GM12878 (cell line): ENCODE data around the gene SETBP1. TPM values are rescaled to one million over a fixed set of nuclear protein-coding genes. Genes with fewer than 3 reads are reported as not detected.

ENCODE experiments used
- ATAC-seq: fragments of 200-7000 bp; cut with Tn5 transposase; 3 replicates; pipeline ENCODE4 v1.9.1; 2020; ENCODE audit warnings: mild to moderate bottlenecking, moderate library complexity
- BruUV-seq: library from RNA; stranded (reverse); fragments of 400-500 nt; replicated peaks from 2 replicates; lab custom pipeline; 2021; lab: Mats Ljungman, UMichigan
- CTCF ChIA-PET: fragments of 300-600 bp; sonication (Branson Sonifier 250); formaldehyde crosslinking; extraction: SDS; loops from one replicate; lab custom pipeline; 2021; ENCODE audit warnings: inconsistent platforms; lab: Yijun Ruan, JAX
- POLR2A ChIA-PET: fragments of 350-600 bp; formaldehyde crosslinking; extraction: SDS; loops from one replicate; lab custom pipeline; 2021; ENCODE audit warnings: inconsistent platforms; lab: Charles Lee
- RAD21 ChIA-PET: fragments of 300-600 bp; sonication (Branson Sonifier 250); formaldehyde crosslinking; loops from one replicate; lab custom pipeline; 2023; ENCODE audit warnings: antibody characterized with exemption; ENCODE audit not compliant: unreplicated experiment; lab: Charles Lee
- SMC1A ChIA-PET: fragments of 300-600 bp; sonication (Branson Sonifier 250); formaldehyde crosslinking; loops from one replicate; lab custom pipeline; 2023; ENCODE audit not compliant: unreplicated experiment, uncharacterized antibody; lab: Charles Lee
- DNase-seq: peaks from one replicate; pipeline ENCODE4 v3.0.0-alpha.2; 2011; ENCODE audit warnings: low read depth, low spot score
- FAIRE-seq: peaks from 3 replicates; lab custom pipeline; 2011; peaks lifted over from hg19 to GRCh38; lab: Jason Lieb, UNC
- H2AFZ ChIP-seq: 2 replicates; pipeline ENCODE4 v1.6.0; 2011; ENCODE audit warnings: low read depth, low read length, control low read depth; ENCODE audit not compliant: control insufficient read depth
- H3K27ac ChIP-seq: 2 replicates; pipeline ENCODE4 v1.5.1; 2011; ENCODE audit warnings: control low read depth; ENCODE audit not compliant: control insufficient read depth, insufficient read depth
- H3K27me3 ChIP-seq, 2 experiments: replicated peaks in 1 of 2; 2 replicates each; pipeline versions ENCODE4 v1.6.0 to v1.6.1; 2011; ENCODE audit warnings: low read length in 1 of 2; ENCODE audit not compliant: control insufficient read depth in 2 of 2, insufficient read depth in 2 of 2
- H3K36me3 ChIP-seq, 2 experiments: 2 replicates each; pipeline ENCODE4 v1.5.1; 2011; ENCODE audit warnings: low read length in 1 of 2; ENCODE audit not compliant: control insufficient read depth in 2 of 2, insufficient read depth in 2 of 2
- H3K4me1 ChIP-seq: 2 replicates; pipeline ENCODE4 v1.6.1; 2011; ENCODE audit warnings: mild to moderate bottlenecking, low read length, moderate library complexity, mixed read lengths; ENCODE audit not compliant: control insufficient read depth, insufficient read depth
- H3K4me2 ChIP-seq: 2 replicates; pipeline ENCODE4 v1.6.0; 2011; ENCODE audit warnings: control low read depth; ENCODE audit not compliant: control insufficient read depth, insufficient read depth
- H3K4me3 ChIP-seq: fragments of 200-600 bp; sonication (generic); 2 replicates; pipeline ENCODE4 v1.5.1; 2016
- H3K79me2 ChIP-seq: 2 replicates; pipeline ENCODE4 v1.6.0; 2011; ENCODE audit warnings: low read length; ENCODE audit not compliant: control insufficient read depth, insufficient read depth
- H3K9ac ChIP-seq: 2 replicates; pipeline ENCODE4 v1.8.0; 2011; ENCODE audit warnings: low read length, control low read depth, mixed read lengths; ENCODE audit not compliant: control insufficient read depth, insufficient read depth
- H3K9me3 ChIP-seq: replicated peaks from 3 replicates; pipeline ENCODE4 v1.5.1; 2011; ENCODE audit warnings: mild to moderate bottlenecking, low read length; ENCODE audit not compliant: control insufficient read depth, insufficient read depth
- H4K20me1 ChIP-seq: 2 replicates; pipeline ENCODE4 v1.6.0; 2011; ENCODE audit not compliant: control insufficient read depth, insufficient read depth
- HDGF ChIP-seq: fragments of 450-650 bp; IDR thresholded peaks from 2 replicates; pipeline ENCODE4 v1.6.1; 2016; ENCODE audit warnings: antibody characterized with exemption
- IKZF2 ChIP-seq, 2 experiments: fragments of 450-650 bp; IDR thresholded peaks; 2 replicates each; pipeline ENCODE4 v1.6.1; 2017; ENCODE audit warnings: mild to moderate bottlenecking in 2 of 2, moderate library complexity in 2 of 2
- LARP7 ChIP-seq: fragments of 450-650 bp; IDR thresholded peaks from 2 replicates; pipeline ENCODE4 v1.6.1; 2017; ENCODE audit warnings: mild to moderate bottlenecking
- NBN ChIP-seq: fragments of 450-650 bp; IDR thresholded peaks from 2 replicates; pipeline ENCODE4 v1.6.1; 2016
- NR2F1 ChIP-seq: fragments of 450-650 bp; conservative IDR thresholded peaks from 2 replicates; pipeline ENCODE4 v1.6.1; 2017; ENCODE audit warnings: mild to moderate bottlenecking
- RCOR1 ChIP-seq: conservative IDR thresholded peaks from 2 replicates; pipeline ENCODE4 v1.6.1; 2012; ENCODE audit warnings: low read depth, low read length, improper control_type of control experiment
- SUPT20H ChIP-seq: IDR thresholded peaks from 2 replicates; pipeline ENCODE4 v1.6.1; 2011; ENCODE audit warnings: low read depth, mild to moderate bottlenecking, low read length, moderate library complexity, borderline replicate concordance; ENCODE audit not compliant: control insufficient read depth
- TCF7 ChIP-seq: IDR thresholded peaks from 2 replicates; pipeline ENCODE4 v1.6.1; 2014; ENCODE audit warnings: antibody characterized with exemption, borderline replicate concordance
- WGBS: methylation state at CpG from one replicate; pipeline ENCODE4 v1.1.6; 2016; ENCODE audit warnings: low lambda C conversion rate; ENCODE audit not compliant: insufficient replicate concordance, insufficient coverage; ENCODE audit errors: missing lambda C conversion rate; 5-methylcytosine and 5-hydroxymethylcytosine counted together
- in situ Hi-C: fragments of 300-500 bp; cut with MboI; formaldehyde crosslinking; loops from 9 replicates; pipeline ENCODE4 v1.14.3; 2018; ENCODE audit warnings: mixed read lengths
- intact Hi-C: fragments of 100-400 bp; cut with micrococcal nuclease; formaldehyde crosslinking; loops from one replicate; pipeline ENCODE4 v1.14.2; 2022; ENCODE audit not compliant: unreplicated experiment
- polyA plus RNA-seq, 11 experiments: library from polyadenylated mRNA; depleted of rRNA in 4 of 11; unstranded in 6 of 11; stranded (reverse) in 5 of 11; fragments of >200 nt; fragmentation: Nextera tagmentation in 4 of 11; fragmentation: Illumina TruSeq in 1 of 11; extraction: Ambion mirVana in 4 of 11; extraction: Trizol in 1 of 11; gene quantifications; 1 replicate in 1 of 11; 2 replicates in 10 of 11; pipeline versions ENCODE4 v1.2.1 to v1.2.3, GENCODE V29; 2011 to 2016; ENCODE audit warnings: inconsistent platforms in 2 of 11, missing spikeins in 2 of 11, low read depth in 1 of 11
- total RNA-seq, 4 experiments: library from RNA; depleted of rRNA in 3 of 4; stranded (reverse); fragments of >200 nt in 3 of 4; fragmentation: Illumina TruSeq in 1 of 4; extraction: Trizol in 1 of 4; gene quantifications; 2 replicates each; pipeline versions ENCODE4 v1.2.1 to v1.2.3, GENCODE V29; 2013 to 2021

The SETBP1 gene
- total and polyA plus RNA-seq, 10 of the 15 experiments (the other 5 are each of a cell fraction or from before 2014, with no cell fraction given): 0.99 to 29.7 (median 8.3) TPM

DNA sequence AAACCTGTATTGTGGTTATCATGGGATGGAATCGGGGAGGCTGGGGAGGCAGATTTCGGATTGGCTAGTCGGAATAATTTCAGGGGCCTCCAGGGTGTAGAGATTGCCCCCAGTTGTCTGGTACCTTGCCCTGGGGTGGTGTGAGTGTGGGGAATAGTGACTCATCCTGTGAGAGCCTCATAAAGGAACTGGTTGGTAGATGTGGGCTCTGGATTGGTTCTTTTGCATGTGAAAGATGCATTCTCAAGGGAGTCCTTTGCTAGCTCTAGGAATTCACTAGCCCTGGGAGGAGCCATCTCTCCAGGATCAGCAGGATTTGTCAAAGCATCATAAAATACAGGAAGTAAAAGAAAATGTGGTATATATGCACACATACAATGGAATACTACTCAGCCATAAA is 331.6 kb downstream of the SETBP1 start:
- RAD21 ChIA-PET: no interaction called here
- TSS peak; percentile 30 for BruUV-seq

GRCh38 chr18:45014047-45014501 is 333.4 kb downstream of the SETBP1 start:
- Histone ChIP-seq H3K4me3 (no peak overlapping the region), H3K9me3 (no peaks in the 10 kb centered on the region), H3K36me3 (no peaks in the 10 kb centered on the region; a peak in 2 of 4 replicates), H3K27ac (no peak overlapping the region), H3K79me2 (no peaks in the 10 kb centered on the region), H3K27me3 (no peaks in the 10 kb centered on the region), H4K20me1 (no peaks in the 10 kb centered on the region), H3K4me1 (peaks cover 6% of the 10 kb centered on the region), H2AFZ (no peak overlapping the region), H3K9ac (no peak overlapping the region), H3K4me2 (no peak overlapping the region)
- WGBS: 56% methylated on average over 2 of the region's 2 CpGs
- no peak for FAIRE-seq
- RAD21 ChIA-PET: no interaction called here
- no TSS peak for BruUV-seq
- in situ Hi-C loops: loop anchor here (25.0 kb wide), 1 partner anchor 198 kb away; no protein-coding TSS in a partner anchor
- SMC1A ChIA-PET: interaction anchor here (0.6 to 1.4 kb wide), 2 partner anchors 9 to 129 kb away, joined by 3 read pairs; no protein-coding TSS in a partner anchor
- no peak for ATAC-seq
- TF ChIP-seq LARP7 (no peak), IKZF2 (IDR thresholded peaks at IDR 0.05) (no peak), NR2F1 (no peak), TCF7 (no peak), SUPT20H (no peak)
- POLR2A ChIA-PET: no interaction called here
- intact Hi-C loops: no loop called here
- no peak for DNase-seq
- CTCF ChIA-PET: no interaction called here

More for the DNA sequence above, 331.6 kb downstream of the SETBP1 start:
- Histone ChIP-seq H3K9me3 (no peaks in the 10 kb centered on the region), H4K20me1 (no peaks in the 10 kb centered on the region), H3K36me3 (no peaks in the 10 kb centered on the region; a peak in 2 of 4 replicates), H2AFZ (no peak overlapping the region), H3K4me3 (no peak overlapping the region), H3K9ac (no peak overlapping the region), H3K4me2 (no peak overlapping the region), H3K27ac (no peak overlapping the region), H3K27me3 (no peaks in the 10 kb centered on the region), H3K79me2 (no peaks in the 10 kb centered on the region), H3K4me1 (peaks cover 10% of the 10 kb centered on the region)
- no peak for ATAC-seq
- no peak for DNase-seq
- POLR2A ChIA-PET: no interaction called here
- TF ChIP-seq HDGF (no peak), RCOR1 (no peak), NBN (no peak)
- in situ Hi-C loops: loop anchor here (25.0 kb wide), 1 partner anchor 200 kb away; no protein-coding TSS in a partner anchor
- no peak for FAIRE-seq
- 82% methylated on average over 3 of the region's 3 CpGs for WGBS
- SMC1A ChIA-PET: interaction anchor here (0.6 kb wide), 1 partner anchor 11 kb away, joined by 3 read pairs; no protein-coding TSS in a partner anchor
- intact Hi-C loops: no loop called here
- CTCF ChIA-PET: interaction anchor here (0.7 kb wide), 1 partner anchor 433 kb away, joined by 3 read pairs; no protein-coding TSS in a partner anchor
